Body of pancreas (tissue), 4 donors: ENCODE results near the gene ARSB. TPM values are rescaled to one million over a fixed set of nuclear protein-coding genes. Genes with fewer than 3 reads are reported as not detected.

Experiments
- ATAC-seq: fragments of 150-250 bp; one replicate; pipeline ENCODE4 v1.9.1; 2016
- DNase-seq, 4 donors: peaks; one replicate each; pipeline ENCODE4 v3.0.0-alpha.2; 2019
- H3K27ac ChIP-seq, 4 donors: fragments of 200-600 bp; sonication (generic); 1 replicate in 3 of 4; 2 replicates in 1 of 4; pipeline versions ENCODE4 v1.5.1 to v1.6.1; 2016 to 2019; ENCODE audit warnings: mild to moderate bottlenecking in 1 of 4, mixed read lengths in 1 of 4, moderate library complexity in 1 of 4
- H3K27me3 ChIP-seq, 2 donors: fragments of 200-600 bp; sonication (generic); one replicate each; pipeline ENCODE4 v1.6.0; 2016; ENCODE audit warnings: mild to moderate bottlenecking in 1 of 2
- H3K36me3 ChIP-seq, 2 donors: fragments of 200-600 bp; sonication (generic); replicated peaks in 1 of 2; 2 replicates each; pipeline ENCODE4 v1.5.1; 2016; ENCODE audit warnings: low read depth in 2 of 2; ENCODE audit not compliant: insufficient read depth in 1 of 2
- H3K4me1 ChIP-seq: fragments of 200-600 bp; sonication (generic); one replicate; pipeline ENCODE4 v1.6.0; 2016
- H3K4me3 ChIP-seq, 2 donors: fragments of 200-600 bp; sonication (generic); 1 replicate in 1 of 2; 2 replicates in 1 of 2; pipeline ENCODE4 v1.5.1; 2016 to 2019
- H3K9me3 ChIP-seq, 3 donors: fragments of 200-600 bp; sonication (generic); 1 replicate in 2 of 3; 2 replicates in 1 of 3; pipeline ENCODE4 v1.5.1; 2016
- POLR2A ChIP-seq, 3 donors: fragments of 450-650 bp; IDR thresholded peaks; one replicate each; pipeline ENCODE4 v1.6.1; 2016; ENCODE audit warnings: antibody characterized with exemption in 3 of 3, mild to moderate bottlenecking in 2 of 3
- WGBS, 2 donors: methylation state at CpG; one replicate each; pipeline ENCODE4 v1.1.5; 2017; 5-methylcytosine and 5-hydroxymethylcytosine counted together
- intact Hi-C: fragments of 100-400 bp; cut with DNase I; formaldehyde crosslinking; loops from one replicate; pipeline ENCODE4 v1.15.1; 2023
- total RNA-seq, 2 donors: library from RNA; depleted of rRNA; stranded (reverse); fragments of >200 nt; gene quantifications; one replicate each; pipeline ENCODE4 v1.1.0, GENCODE V29; 2016
- TF ChIP-seq, protein P1 (sequence below), 7 experiments: fragments of 450-650 bp in 4 of 7; fragments of 200-600 bp in 3 of 7; sonication (generic) in 3 of 7; IDR thresholded peaks; one replicate each; pipeline ENCODE4 v1.5.1; 2016 to 2019; ENCODE audit warnings: antibody characterized with exemption in 7 of 7

The ARSB gene
- total RNA-seq, 2 donors from 2014 or later = 9.9 to 12.2 TPM

DNA sequence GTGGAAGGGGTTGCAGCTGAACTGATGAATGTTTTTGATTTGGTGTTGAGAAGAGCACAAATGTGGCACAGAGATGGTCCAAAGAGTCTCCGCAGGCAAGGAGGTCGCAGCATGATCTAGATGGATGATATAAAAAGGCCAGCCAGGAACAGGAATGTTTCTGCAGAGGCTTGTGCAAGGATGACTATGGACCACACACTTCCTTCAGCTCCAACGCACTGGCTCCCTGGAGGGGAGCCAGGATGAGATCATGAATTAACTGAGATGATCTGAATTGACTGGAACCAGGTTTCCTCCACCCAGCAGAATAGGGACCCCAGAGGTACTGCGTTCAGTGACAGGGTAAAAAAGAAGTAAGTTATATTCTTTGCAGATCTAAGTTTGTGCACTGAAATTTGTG is 89.0 kb downstream of the ARSB start:
- Histone ChIP-seq H3K36me3 (no peaks in the 10 kb centered on the region), H3K9me3 (no peaks in the 10 kb centered on the region), H3K4me3 (no peak overlapping the region), H3K27me3 (no peaks in the 10 kb centered on the region), H3K27ac (no peak overlapping the region), H3K4me1 (peaks cover 3% of the 10 kb centered on the region)
- WGBS, 2 donors = 62% methylated on average over 4 of the region's 4 CpGs
- ATAC-seq (no peak), DNase-seq (no peak)
- TF ChIP-seq, protein P1, sequence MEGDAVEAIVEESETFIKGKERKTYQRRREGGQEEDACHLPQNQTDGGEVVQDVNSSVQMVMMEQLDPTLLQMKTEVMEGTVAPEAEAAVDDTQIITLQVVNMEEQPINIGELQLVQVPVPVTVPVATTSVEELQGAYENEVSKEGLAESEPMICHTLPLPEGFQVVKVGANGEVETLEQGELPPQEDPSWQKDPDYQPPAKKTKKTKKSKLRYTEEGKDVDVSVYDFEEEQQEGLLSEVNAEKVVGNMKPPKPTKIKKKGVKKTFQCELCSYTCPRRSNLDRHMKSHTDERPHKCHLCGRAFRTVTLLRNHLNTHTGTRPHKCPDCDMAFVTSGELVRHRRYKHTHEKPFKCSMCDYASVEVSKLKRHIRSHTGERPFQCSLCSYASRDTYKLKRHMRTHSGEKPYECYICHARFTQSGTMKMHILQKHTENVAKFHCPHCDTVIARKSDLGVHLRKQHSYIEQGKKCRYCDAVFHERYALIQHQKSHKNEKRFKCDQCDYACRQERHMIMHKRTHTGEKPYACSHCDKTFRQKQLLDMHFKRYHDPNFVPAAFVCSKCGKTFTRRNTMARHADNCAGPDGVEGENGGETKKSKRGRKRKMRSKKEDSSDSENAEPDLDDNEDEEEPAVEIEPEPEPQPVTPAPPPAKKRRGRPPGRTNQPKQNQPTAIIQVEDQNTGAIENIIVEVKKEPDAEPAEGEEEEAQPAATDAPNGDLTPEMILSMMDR (IDR thresholded peaks at IDR 0.05) = no peak
- no peak for TF ChIP-seq POLR2A (IDR thresholded peaks at IDR 0.05)
- intact Hi-C loops = loop anchor here (10.0 kb wide), 1 partner anchor 69 kb away; no protein-coding TSS in a partner anchor

GRCh38 chr5:78895616-78896015 is 89.5 kb downstream of the ARSB start:
- no peaks in the 10 kb centered on the region for H3K36me3 ChIP-seq
- no peak overlapping the region for H3K27ac ChIP-seq
- TF ChIP-seq, protein P1 (IDR thresholded peaks at IDR 0.05) = no peak
- no peak for TF ChIP-seq POLR2A (IDR thresholded peaks at IDR 0.05)
- intact Hi-C loops = loop anchor here (10.0 kb wide), 1 partner anchor 69 kb away; no protein-coding TSS in a partner anchor
- no peak for ATAC-seq
- H3K4me3 ChIP-seq = no peak overlapping the region
- H3K9me3 ChIP-seq = no peaks in the 10 kb centered on the region
- no peak for DNase-seq
- no peaks in the 10 kb centered on the region for H3K27me3 ChIP-seq
- WGBS, 2 donors = 65 to 75% methylated on average over 4 of the region's 4 CpGs
- peaks cover 3% of the 10 kb centered on the region for H3K4me1 ChIP-seq

GRCh38 chr5:78893940-78894677 is 91.0 kb downstream of the ARSB start:
- H3K4me3 ChIP-seq = no peak overlapping the region
- TF ChIP-seq, protein P1 (IDR thresholded peaks at IDR 0.05) = no peak
- TF ChIP-seq POLR2A (IDR thresholded peaks at IDR 0.05) = no peak
- H3K27ac ChIP-seq = no peak overlapping the region
- H3K9me3 ChIP-seq = no peaks in the 10 kb centered on the region
- no peaks in the 10 kb centered on the region for H3K4me1 ChIP-seq
- intact Hi-C loops = loop anchor here (10.0 kb wide), 1 partner anchor 71 kb away; no protein-coding TSS in a partner anchor
- ATAC-seq (no peak), DNase-seq (no peak)
- 51 to 53% methylated on average over 4 of the region's 4 CpGs for WGBS, 2 donors
- no peaks in the 10 kb centered on the region for H3K27me3 ChIP-seq
- H3K36me3 ChIP-seq = no peaks in the 10 kb centered on the region

- H3K9me3 ChIP-seq = no peaks in the 10 kb centered on the region
- no peaks in the 10 kb centered on the region for H3K27me3 ChIP-seq
- WGBS, 2 donors = 63 to 72% methylated on average over 3 of the region's 3 CpGs
- no peaks in the 10 kb centered on the region for H3K36me3 ChIP-seq
- intact Hi-C loops = loop anchor here (10.0 kb wide), 1 partner anchor 74 kb away; no protein-coding TSS in a partner anchor
- no peak overlapping the region for H3K27ac ChIP-seq
- ATAC-seq (no peak), DNase-seq (no peak)
- H3K4me1 ChIP-seq = no peaks in the 10 kb centered on the region
- no peak overlapping the region for H3K4me3 ChIP-seq
- no peak for TF ChIP-seq POLR2A (IDR thresholded peaks at IDR 0.05)
- TF ChIP-seq, protein P1 (IDR thresholded peaks at IDR 0.05) = no peak
Observed at GRCh38 chr5:78890667-78891379, 94.3 kb downstream of the ARSB start.
